ENCODE results near the gene B3GNT9.
"Not testable (repeated sequence)": the region's sequence is repeated elsewhere in the genome, so short reads cannot be mapped to it uniquely, and the experiment has no call there.

Gene B3GNT9

GRCh38 chr16:67151431-67152097 lies 766 bp upstream of the B3GNT9 start:
- DNase-seq (ENCODE audit: low spot score) (no peak), FAIRE-seq (no peak)

- FAIRE-seq: no peak
- DNase-seq (ENCODE audit: low spot score): no peak
Measured at GRCh38 chr16:67150047-67150832, 558 bp downstream of the B3GNT9 start.

- DNase-seq (ENCODE audit: low spot score) (no peak), FAIRE-seq (no peak)
Measured at GRCh38 chr16:67149276-67150046, 1.3 kb downstream of the B3GNT9 start.

- no peak for DNase-seq (ENCODE audit: low spot score)
- no peak for FAIRE-seq
Measured at GRCh38 chr16:67148656-67149275, 2.0 kb downstream of the B3GNT9 start.

- no peak for FAIRE-seq
- DNase-seq (ENCODE audit: low spot score): no peak
Measured at GRCh38 chr16:67148221-67148620, 2.6 kb downstream of the B3GNT9 start.

GRCh38 chr16:67147437-67148140 lies 3.2 kb downstream of the B3GNT9 start:
- FAIRE-seq (no peak), DNase-seq (ENCODE audit: low spot score) (no peak)

- no peak for FAIRE-seq
Measured at GRCh38 chr16:67146523-67147357, 4.1 kb downstream of the B3GNT9 start.

GRCh38 chr16:67145746-67146145 lies 5.1 kb downstream of the B3GNT9 start:
- no peak for FAIRE-seq
- no peak for DNase-seq (ENCODE audit: low spot score)

More at GRCh38 chr16:67146523-67147357, 4.1 kb downstream of the B3GNT9 start:
- DNase-seq (ENCODE audit: low spot score): no peak

- FAIRE-seq (no peak), DNase-seq (ENCODE audit: low spot score) (no peak)
Measured at GRCh38 chr16:67144943-67145342, 5.9 kb downstream of the B3GNT9 start.

GRCh38 chr16:67142342-67142741 lies 8.5 kb downstream of the B3GNT9 start:
- FAIRE-seq (no peak), DNase-seq (ENCODE audit: low spot score) (no peak)

- DNase-seq (ENCODE audit: low spot score) (no peak), FAIRE-seq (no peak)
Measured at GRCh38 chr16:67141391-67141790, 9.4 kb downstream of the B3GNT9 start.

- no peak for FAIRE-seq
Measured at GRCh38 chr16:67137605-67138004, 13.2 kb downstream of the B3GNT9 start.

GRCh38 chr16:67129422-67129821 lies 21.4 kb downstream of the B3GNT9 start:
- DNase-seq (ENCODE audit: low spot score) (no peak), FAIRE-seq (no peak)

More at GRCh38 chr16:67137605-67138004, 13.2 kb downstream of the B3GNT9 start:
- DNase-seq (ENCODE audit: low spot score): no peak

GRCh38 chr16:67128887-67129286 lies 21.9 kb downstream of the B3GNT9 start:
- DNase-seq (ENCODE audit: low spot score) (no peak), FAIRE-seq (no peak)

- FAIRE-seq: no peak
- DNase-seq (ENCODE audit: low spot score): no peak
Measured at GRCh38 chr16:67128417-67128816, 22.4 kb downstream of the B3GNT9 start.

GRCh38 chr16:67122799-67123198 lies 28.0 kb downstream of the B3GNT9 start:
- not testable (repeated sequence) for FAIRE-seq; DNase-seq (ENCODE audit: low spot score)

- DNase-seq (ENCODE audit: low spot score) (no peak), FAIRE-seq (no peak)
Measured at GRCh38 chr16:67120025-67120424, 30.8 kb downstream of the B3GNT9 start.

- no peak for FAIRE-seq
Measured at GRCh38 chr16:67117716-67118115, 33.1 kb downstream of the B3GNT9 start.

GRCh38 chr16:67116388-67117311 lies 34.1 kb downstream of the B3GNT9 start:
- DNase-seq (ENCODE audit: low spot score) (no peak), FAIRE-seq (no peak)

More at GRCh38 chr16:67117716-67118115, 33.1 kb downstream of the B3GNT9 start:
- DNase-seq (ENCODE audit: low spot score): no peak

Measured in urothelium cell line (cell line).